CD4-positive, alpha-beta T cell treated with Interferon alpha-2 for 1 hour (primary cell): Measurements from ENCODE around the gene SLC12A4.
"Not testable (repeated sequence)": the region's sequence is repeated elsewhere in the genome, so short reads cannot be mapped to it uniquely, and the experiment has no call there.

Experiments used
- DNase-seq, 2 donors: peaks; one replicate each; pipeline ENCODE4 v3.0.0-alpha.2; 2020 to 2022

SLC12A4 gene

DNA sequence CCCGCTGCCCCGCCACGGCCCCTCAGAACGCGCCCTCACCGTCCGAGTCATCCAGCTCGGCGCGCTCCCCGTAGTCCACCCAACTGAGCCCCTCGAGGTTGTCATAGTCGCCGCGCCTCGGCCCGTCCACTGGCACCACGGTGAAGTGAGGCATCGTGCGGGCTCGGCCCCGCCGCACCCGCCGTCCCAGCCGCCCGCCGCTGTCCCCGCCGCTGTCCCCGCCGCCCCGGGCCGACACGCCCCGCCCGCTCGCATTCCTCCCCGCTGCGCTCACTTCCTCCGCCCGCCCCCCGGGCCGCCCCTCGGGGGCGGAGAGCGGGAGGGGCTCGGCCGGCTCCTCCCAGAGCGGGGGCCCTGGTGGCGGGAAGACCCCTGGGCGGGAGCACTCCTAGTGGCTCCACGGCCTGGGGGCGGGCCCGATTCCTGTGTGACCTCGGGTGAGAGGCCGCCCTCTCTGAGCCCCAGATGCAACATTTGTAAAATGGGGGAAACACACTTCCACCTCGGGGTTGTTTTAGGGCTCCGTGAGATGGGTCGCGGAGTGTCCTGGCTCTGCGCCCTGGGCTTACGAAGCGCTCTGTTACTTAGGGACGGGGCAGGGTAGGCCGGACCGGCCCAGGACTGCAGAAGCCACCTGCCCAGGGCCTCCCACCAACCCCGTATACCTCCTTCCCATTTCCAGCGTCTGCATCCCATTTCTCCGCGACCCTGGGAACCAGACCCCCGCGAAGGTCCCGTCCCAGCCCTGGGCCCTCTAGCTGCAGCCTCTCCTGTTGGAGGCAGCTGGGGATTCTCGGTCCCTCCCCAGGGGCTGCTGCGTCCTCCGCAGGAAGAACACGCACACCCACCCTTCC is at the start of gene SLC12A4:
SLC12A4 (minus strand) TSS at position 238 of the 854 bp plus-strand sequence; CDS start at position 154, 84 bp downstream.
- peak; percentile 85 to 93 for DNase-seq

DNA sequence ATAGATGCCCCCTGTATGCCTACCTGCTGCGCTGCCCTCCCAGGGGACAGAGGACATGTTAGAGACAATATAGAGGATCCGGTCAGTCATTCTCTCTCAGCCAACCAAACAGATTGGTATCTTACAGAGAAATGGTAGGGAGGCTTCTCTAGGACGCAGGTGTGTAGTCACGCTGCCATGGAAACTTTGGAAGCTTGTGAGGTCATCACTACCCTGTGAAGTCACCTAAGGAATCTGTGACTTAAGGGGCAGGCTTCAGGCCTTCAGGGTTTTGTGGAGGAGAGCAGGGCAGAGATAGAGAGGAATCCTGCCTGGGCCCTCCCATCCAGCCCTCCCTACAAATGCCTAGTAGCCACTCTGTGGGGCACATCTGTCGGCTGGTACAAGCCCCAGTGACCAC is 47.2 kb upstream of the SLC12A4 start, which contains the start of gene DPEP2NB:
DPEP2NB (minus strand) TSS at position 231 of the 400 bp plus-strand sequence; CDS start at position 90, 141 bp downstream.
- no peak for DNase-seq

DNA sequence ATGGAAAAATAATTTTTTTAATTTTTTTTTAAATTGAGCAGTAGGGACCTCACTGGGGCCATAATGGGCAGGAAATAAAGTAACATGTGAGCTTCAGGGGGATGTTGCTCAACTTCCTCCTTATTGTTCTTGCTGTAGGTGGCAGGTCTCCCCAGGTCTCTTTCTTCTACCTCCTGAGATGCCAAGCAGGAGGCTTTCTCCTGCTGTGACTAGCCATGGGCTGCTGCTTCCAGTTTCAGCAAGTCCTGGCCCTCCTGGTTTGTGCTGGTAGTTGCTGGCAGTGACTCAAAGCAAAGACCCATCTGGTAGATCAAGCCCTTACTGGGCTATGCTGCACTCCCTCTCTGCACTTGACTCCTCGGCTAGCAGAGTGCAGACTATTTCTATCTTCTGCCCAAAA is 45.0 kb upstream of the SLC12A4 start:
- DNase-seq, result no peak

GRCh38 chr16:68009872-68010271 is 41.4 kb upstream of the SLC12A4 start:
- not testable (repeated sequence) for DNase-seq

DNA sequence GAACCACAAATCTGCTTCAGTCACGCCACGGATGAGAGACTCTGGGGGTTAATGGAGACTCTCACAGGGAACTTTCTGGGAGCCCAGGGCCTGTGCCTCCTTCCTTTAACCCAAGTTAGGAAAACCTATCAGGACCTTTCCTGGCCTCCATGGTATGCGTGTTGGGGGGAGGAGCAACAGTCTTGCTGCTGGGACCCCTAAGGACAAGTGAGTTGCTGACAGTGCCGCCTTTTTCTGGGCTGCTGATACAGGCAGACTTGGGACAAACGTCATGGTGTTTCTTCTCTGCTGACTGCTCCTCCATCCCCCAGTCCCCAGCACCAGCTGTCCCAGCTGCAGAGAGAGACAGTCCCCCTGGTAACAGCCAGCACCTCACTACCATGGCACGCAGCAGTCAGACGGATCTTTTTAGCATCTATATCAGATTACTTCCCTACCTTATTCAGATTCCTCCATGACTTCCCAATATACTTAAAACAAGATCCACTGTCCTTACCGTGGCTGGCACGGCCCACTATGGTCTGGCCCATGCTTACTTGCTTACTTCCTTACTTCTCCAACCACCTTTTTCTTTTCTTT is 40.8 kb upstream of the SLC12A4 start:
- DNase-seq, result no peak

- peak; percentile 65 to 69 for DNase-seq
Observed at GRCh38 chr16:68005786-68006286, 37.4 kb upstream of the SLC12A4 start.

GRCh38 chr16:68005211-68005610 is 36.8 kb upstream of the SLC12A4 start:
- no peak for DNase-seq

GRCh38 chr16:68003031-68003430 is 34.6 kb upstream of the SLC12A4 start:
- DNase-seq, result no peak

DNA sequence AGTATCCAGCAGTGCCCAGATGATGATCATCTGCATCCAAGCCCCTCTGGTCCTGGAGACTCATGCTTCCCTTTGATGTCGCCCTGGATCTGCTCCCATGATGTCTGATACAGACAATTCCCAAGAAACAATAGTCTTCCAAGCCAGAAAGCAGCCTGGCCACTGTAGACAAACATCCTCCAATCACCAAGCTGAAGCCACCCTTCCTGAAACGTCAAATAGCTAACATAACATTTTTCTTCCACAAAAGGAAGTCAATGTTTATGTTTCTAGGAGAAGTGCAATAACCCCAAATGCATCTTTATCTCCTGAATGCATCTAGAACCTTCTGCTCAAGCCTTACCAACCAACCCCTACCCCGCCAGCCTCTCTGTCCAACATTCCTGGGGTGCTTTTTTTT is 32.0 kb upstream of the SLC12A4 start:
- no peak for DNase-seq

DNA sequence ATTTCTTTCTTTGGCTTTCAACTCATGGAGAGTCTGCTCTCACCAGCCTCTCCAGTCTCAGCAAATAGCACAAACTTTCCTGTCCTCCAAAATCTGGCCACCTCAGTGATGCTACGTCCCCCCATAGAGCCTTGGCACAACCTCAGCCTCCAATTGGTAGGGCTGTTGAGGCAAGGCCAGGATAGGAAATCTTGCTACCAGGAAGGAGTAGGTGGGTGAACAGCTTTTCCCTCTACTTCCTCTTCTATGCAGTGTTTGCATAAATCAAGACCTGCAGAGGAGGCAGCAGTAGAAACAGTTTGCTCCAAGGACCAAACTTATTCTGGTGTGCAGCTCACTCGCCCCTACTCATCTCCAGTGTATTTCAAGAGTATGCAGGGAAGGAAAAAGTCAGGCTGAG is 31.5 kb upstream of the SLC12A4 start:
- DNase-seq, result no peak

GRCh38 chr16:67998779-67999688 is 30.6 kb upstream of the SLC12A4 start, which contains the start of gene DPEP2:
Gene DPEP2, minus strand, starts transcription at chr16:67999484. Its CDS starts 6,272 bp downstream, at chr16:67993212.
- peak; percentile 60 to 62 for DNase-seq

DNA sequence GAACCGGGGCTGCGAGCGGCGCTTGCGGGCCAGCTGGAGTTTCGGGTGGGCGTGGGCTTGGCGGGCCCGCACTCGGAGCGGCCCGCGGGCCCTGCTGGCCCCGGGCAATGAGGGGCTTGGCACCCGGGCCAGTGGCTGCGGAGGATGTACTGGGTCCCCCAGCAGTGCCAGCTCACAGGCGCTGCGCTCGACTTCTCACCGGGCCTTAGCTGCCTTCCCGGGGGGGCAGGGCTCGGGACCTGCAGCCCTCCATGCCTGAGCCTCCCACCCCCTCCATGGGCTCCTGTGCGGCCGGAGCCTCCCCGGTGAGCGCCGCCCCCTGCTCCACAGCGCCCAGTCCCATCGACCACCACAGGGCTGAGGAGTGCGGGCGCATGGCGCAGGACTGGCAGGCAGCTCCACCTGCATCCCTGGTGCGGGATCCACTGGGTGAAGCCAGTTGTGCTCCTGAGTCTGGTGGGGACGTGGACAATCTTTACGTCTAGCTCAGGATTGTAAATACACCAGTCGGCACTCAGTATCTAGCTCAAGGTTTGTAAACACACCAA is 29.9 kb upstream of the SLC12A4 start:
- not testable (repeated sequence) for DNase-seq

GRCh38 chr16:67996666-67997065 is 28.2 kb upstream of the SLC12A4 start:
- no peak for DNase-seq

DNA sequence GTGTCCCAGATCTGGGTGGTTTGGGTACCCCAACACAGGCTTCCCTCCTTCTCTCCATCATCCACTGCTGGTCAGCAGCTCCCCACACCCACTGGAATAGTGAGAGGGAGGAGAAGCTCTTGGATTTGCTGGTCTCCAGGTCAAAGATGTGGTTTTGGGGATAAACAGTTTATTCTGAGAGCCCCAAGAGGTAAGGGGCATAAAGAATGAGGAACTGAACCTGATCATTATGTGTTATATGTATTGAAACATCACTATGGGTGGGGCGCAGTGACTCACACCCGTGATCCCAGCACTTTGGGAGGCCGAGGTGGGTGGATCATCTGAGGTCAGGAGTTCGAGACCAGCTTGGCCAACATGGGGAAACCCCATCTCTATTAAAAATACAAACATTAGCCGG is 27.0 kb upstream of the SLC12A4 start:
- DNase-seq, result peak; percentile 22 to 63

DNA sequence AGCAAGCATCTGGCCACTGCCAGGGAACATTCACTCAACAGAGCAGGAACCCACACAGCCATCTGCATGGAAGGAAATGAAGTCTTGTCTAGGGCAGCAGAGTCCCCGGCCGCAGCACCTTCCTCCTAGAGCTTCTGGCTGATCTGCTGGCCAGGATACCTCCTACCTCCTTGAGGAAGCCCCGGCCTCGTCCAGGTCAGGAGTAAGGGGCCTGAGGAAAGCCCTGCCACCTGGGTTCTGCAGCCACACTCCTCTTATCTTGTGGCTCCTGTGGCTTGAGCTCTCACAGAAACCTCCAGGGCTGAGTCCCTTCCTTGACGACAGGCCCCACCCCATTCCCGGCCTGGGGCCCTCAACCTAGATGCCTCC is 25.6 kb upstream of the SLC12A4 start:
- not testable (repeated sequence) for DNase-seq

DNA sequence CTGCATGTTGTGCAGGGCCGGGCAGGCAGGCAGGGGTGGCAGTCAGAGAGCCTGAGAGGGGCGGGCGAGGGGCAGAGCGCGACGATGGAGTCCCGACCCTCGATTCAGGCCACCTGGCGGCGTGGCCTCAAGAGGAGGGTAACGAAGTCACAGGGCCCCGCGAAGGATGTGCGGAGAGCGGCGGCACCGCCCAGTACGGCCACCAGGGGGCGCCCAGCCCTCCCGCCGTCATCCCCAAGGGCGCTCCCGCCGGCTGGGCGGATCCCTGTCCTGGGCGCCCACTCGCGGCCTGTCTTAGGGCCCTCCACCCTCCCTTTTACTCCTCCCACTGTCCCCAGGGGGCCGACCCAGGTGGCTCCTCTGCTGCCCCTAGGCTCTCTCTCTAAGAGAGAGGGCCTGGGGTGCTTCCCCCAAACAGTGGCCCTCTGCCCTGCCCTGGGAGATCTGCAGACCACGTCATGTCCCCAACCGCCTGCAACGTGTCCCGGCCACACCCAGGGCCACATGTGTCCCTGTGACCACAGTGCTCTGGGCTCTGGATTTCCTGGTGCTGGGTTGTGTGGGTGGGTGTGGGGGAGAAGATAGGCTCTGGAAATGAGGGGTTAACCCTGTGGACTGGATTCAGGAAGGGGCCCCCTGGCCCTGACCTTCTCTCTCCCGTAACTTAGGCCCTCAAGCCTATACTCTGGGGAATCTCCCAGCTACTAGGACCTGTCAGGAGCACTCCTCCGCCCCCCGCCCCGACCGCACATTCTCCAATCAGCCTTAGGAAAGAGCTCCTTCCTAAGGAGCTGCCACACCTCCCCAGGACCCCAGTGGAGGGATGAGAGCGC is 25.0 kb upstream of the SLC12A4 start:
- peak; percentile 84 to 87 for DNase-seq

GRCh38 chr16:67992661-67993206 is 24.3 kb upstream of the SLC12A4 start:
- DNase-seq, result no peak

DNA sequence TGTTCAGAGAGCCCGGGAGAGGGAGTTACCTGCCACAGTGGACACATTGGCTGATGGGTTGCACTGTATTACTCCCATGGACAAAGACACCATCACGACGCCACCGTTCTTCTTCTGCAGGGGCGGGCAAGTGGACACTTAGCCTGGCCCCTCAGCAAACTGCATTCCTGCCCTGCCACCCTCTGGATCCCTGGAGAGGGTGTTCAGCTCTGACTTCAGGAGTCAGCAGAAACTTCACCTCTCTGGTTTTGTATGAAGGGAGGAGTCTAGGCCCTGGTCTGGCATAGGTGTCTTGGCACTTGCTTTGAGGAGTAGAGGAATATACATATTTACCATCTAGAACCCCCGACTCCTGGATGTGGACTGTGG is 21.6 kb upstream of the SLC12A4 start:
- no peak for DNase-seq

DNA sequence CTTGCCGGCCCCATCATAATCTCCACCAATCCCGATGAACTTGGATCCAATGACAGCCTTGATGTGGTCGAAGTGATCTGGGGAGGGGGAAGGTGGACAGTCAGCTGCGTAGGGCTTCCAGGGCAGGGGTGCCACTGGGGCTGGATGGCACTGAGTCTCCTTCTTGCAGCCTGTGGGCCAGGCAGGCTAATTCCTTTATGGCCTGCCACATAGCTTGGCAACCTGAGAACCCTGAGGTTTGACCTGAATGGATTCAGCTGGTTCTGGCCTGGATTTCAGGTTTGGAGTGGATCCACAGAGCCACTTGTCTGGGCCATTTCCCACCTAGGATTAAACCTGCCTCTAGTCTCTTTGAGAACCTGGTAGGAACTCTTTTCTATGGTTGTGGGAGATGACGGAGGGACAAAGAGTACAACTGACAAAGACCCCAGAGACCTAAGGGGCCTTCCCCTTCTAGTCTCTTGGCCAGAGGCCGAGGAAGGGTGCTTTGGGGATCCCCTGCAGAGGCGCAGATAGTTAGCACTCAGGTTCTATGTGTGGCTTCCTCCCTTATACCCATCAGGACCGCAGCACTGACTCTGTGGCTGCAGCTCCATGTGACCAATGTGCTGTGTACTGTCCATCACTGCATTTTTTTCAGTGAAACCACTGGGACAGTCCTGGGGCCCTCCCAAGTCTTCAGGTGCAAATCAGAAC is 21.0 kb upstream of the SLC12A4 start:
- DNase-seq, result no peak

DNA sequence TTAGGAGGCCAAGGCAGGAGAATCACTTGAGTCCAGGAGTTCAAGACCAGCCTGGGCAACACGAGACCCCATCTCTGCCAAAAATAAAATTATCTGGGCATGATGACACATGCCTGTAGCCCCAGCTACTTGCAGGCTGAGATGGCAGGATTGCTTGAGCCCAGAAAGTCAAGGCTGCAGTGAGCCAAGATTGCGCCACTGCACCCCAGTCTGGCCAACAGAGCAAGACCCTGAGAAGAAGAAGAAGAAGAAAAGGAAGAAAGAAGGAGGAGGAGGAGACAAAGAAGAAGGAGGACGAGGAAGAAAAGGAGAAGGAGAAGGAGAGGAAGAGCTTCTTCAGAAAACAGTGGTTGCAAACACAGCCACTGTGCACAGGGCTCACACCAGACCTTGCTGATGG is 20.2 kb upstream of the SLC12A4 start:
- no peak for DNase-seq
